SKM-1 treated with dmso at 0.1 percent for 144 hours (cell line): Measurements from ENCODE around the gene LPCAT1.
A peak's percentile ranks its signal among the peaks of the same experiment; 100 is the strongest.
"Not testable (repeated sequence)": the region's sequence is repeated elsewhere in the genome, so short reads cannot be mapped to it uniquely, and the experiment has no call there.

Source experiments
- DNase-seq: peaks from one replicate; lab custom pipeline; 2025; ENCODE audit not compliant: unreplicated experiment; lab: John Stamatoyannopoulos, UW

Gene LPCAT1

DNA sequence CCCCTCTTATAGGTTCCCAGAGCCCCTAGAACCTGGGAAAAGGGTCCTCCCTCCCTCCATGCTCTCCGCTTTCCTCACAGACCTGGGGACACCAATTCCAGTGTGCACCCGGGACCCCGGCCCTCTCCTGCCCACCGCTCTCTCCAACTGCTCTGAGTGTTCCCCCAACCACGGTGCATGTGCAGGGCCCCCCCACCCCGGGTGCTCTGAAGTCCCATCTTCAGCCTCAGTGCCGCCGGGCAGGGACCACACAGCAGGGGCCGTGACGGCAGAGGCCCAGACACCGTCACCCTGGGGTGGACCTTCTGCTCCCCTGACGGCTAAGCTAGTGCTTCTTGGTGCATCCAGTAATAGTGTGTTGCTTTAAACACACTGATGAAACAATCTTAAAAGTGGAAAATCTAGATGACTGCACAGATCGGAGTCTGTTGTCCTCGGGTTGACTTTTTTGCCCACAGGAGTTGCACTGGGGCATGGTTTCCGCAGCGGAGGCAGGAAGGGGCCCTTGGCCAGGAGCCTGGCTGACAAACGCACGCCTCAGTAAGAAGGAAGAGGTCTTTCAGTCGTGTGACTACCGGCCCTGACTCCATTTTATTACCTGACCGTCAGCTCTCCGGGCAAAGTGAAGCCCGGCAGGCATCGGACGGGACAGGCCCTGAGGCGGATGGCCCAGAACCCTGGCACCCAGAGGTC is 42.3 kb downstream of the LPCAT1 start:
- no peak for DNase-seq

DNA sequence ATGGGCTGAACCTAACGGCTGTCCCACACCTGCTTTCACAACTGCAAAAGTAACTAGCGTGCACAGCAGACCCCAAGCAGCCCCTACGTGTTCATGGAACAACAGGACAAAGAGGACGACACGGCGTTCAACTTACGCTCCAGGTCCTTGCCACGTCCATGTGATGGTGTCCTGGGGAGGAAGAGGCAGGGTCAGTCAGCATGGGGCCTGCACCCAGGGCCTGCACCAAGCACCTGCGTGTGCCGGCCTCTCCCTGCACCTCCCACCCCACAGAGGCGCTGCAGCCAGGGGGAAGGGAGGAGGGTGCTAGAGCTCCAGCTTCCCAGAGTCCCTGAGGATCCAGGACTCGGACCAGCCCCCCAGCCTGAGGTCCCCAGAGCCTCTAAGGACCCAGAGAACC is 43.0 kb downstream of the LPCAT1 start:
- no peak for DNase-seq

DNA sequence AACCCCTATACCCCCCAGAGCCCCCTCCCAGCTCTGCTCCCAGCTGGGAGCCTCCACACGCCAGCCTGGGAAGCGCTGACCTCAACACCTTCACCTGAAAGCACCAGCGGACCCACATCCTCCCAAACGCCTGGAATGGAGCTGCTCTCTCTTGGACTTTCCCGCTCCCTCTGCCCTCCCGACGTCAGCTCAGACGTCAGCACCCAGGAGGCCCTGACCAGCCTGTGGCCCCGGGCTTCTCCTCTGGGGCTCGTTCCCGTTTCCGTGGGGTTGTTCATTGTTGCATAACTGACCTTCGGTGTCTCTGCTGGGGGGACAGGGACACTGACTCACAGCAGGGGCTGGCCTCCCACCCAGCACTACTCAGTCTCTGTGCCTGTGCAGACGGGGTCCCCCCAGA is 43.5 kb downstream of the LPCAT1 start:
- DNase-seq: peak; percentile 19

DNA sequence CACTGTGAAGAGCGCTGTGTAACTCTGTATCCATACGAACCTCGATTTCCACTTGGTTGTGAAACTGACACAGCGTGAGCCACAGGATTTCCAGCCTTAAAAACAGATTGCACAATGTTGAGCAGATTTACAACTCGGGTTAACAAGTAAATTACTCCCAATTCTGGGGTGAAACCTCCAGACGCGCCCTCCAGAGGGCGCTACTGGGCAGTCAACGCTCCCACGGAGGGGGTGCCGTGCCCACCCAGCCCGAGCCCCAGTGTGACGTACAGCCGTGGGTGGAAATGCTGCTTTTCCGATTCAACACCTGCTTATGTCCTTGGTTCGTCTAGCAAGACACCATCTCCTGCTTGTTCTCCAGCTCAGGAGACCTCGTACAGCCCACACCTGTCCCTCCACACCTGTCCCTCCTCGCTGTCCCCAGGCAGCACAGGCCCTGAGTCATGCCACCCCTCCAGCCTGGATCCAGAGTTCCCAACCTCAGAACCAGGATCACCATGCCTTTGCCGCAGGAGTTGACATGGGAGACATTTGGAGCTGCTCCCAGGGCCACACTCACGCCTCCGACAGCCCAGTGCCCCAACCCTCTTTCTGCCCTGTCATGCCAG is 44.1 kb downstream of the LPCAT1 start:
- DNase-seq: peak; percentile 69

DNA sequence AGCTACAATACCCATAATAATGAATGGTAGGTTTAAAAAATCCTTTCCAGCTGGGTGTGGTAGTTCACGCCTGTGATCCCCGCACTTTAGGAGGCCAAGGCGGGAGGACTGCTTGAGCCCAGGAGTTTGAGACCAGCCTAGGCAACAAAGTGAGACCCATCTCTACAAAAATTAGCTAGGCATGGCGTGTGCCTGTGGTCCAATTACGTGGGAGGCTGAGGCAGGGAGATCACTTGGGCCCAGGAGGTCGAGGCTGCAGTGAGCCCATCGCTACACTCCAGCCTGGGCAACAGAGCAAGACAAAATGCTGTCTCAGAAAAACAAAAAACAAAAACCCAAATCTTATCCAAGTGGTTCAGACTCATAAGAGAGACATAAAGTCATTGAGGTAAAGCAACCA is 44.7 kb downstream of the LPCAT1 start:
- DNase-seq: no peak

DNA sequence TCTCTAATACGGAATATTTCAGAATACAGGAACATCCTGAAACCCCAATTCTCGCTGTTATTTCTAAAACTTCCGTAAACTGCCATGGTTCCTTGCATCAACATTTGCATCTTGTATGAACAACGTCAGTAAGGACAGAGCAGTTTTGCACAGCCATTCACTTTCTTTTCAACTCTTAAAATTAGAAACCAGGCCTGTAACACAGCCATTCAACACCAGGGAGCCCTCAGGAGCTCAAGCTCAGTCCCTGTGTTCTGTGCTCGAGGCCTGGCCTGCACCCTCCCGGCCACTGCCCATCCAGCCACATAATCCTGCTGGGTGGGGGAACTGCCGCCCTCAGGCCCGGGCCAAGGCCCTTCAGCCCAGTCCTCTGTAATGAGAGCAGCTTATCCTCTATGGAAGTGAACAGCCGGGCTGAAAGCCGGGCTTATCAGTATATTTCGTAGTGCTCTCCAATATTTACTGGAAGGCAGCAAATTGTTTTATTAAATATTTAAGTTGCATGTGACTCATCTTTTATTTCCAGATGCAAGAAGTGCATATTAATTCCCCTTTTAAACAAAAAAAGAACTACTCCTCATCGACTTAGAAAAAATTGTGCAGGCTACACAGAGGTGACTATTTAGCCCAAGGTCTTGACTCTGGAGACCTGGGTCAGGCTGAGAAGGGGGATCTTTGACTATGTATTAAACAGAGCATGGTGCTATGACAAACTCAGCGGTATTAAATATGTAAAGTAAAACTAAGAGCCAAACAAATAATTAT is 45.3 kb downstream of the LPCAT1 start:
- no peak for DNase-seq

DNA sequence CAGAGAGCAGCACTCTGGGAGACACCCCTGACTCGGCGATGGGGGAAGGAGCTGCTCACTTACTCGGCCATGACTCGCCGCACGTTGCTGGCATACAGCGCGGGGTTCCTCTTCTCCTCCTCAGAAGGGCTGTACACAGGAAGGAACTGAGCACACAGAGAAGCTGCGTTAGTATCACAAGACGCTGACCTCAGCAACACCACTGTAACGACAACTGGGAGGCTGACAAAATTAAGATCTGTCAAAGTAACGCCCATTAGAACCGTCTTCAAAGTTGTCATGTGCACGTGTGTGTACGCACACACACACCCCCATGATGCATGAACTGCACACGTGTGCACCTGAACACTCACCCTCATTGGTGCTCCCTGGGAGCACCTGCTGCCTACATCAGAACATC is 46.4 kb downstream of the LPCAT1 start:
- no peak for DNase-seq

DNA sequence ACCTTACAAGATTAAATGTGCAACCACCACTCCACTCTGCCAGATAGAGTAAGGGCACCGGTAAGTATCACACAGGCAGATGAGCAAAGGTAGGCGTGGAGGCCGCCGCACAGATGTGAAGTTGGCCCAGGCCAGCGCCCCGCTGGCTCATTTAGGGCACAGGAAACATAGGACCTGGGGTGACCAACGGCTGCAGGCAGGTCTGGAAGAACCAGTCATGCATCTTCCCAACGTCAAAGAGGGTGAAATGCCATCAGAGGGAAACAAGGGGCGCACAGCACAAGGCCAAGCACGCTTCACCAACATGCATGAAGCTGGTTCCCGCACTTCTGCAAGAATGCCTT is 46.8 kb downstream of the LPCAT1 start:
- DNase-seq: no peak

DNA sequence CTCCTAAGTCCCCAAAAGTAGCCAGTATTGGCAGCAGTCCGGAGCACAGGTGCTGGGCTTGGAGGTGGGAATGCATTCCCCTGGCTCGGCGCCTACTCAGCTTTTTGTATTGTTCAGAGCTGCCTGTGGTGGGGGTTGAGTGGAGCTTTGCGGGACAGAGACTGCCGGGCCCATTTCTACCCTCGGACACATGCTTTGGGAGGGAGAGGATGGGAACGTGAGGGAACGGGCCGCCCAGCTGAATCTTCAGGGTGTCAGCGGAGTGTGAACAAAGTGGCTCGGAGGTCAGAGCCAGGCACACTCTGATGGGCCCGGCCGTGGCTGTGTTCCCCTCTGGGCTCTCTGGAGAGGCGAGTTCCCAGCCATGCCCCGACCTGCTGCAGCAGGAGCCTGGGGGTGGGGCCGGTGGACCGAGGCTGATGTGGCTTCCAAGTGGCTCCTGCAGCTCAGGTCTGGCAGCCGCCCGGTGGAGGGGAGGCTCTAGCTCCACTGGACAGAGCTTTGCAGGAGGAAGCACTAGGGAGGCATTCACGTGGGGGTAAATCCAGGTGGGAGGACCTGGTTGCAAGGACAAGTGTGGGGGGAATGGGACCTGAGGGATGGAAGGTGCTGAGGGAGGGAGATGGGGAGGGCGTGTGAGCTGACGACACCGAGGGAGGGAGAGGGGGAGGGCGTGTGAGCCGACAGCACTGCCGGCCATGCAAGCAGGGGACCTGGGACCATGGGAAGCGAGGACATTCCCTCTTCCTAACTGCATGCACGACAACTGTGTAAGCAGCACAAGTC is 47.4 kb downstream of the LPCAT1 start:
- no peak for DNase-seq

DNA sequence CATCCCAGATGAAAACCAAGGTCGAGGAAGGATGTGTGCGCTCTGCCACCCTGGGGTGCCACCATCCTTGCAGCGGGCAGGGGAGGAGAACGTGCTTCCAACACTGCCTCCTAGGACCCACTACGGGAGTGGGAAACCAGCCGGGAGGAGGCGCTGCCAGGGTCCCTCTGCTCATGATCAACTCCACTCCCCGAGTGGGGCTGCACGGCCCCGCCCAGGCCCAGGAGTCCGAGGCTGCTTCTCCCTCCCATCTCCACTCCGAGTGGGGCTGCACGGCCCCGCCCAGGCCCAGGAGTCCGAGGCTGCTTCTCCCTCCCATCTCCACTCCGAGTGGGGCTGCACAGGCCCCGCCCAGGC is 48.2 kb downstream of the LPCAT1 start:
- not testable (repeated sequence) for DNase-seq

DNA sequence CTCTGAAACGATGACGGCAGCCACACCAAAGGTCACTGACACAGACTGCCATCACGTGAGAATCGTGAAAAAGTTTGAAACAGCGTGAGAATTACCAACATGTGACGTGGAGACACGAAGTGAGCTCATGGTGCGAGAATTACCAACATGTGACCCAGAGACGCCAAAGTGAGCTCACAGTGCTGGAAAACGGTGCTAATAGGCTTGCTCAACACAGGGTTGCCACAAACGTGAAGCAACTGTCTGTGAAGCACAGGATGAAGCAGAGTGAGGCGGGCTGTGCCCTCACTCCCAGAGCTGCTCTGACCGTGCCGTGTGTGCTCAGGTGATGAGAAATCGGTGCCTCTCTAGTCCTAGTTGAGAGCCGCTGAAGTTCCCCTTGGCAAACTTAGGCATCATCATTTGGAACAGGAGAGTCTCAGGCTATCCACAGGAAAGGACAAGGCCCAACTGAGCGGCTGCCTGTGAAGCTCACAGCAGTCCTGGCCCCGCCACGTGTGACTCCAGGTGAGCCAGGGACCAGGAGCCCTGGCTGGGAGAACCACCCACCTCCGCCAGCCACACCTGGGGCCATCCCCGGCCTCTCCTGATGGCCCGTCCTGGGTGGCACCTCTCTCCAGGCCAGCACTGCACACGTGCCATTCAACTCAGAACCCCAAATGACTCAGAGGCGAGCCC is 48.8 kb downstream of the LPCAT1 start:
- DNase-seq: no peak

DNA sequence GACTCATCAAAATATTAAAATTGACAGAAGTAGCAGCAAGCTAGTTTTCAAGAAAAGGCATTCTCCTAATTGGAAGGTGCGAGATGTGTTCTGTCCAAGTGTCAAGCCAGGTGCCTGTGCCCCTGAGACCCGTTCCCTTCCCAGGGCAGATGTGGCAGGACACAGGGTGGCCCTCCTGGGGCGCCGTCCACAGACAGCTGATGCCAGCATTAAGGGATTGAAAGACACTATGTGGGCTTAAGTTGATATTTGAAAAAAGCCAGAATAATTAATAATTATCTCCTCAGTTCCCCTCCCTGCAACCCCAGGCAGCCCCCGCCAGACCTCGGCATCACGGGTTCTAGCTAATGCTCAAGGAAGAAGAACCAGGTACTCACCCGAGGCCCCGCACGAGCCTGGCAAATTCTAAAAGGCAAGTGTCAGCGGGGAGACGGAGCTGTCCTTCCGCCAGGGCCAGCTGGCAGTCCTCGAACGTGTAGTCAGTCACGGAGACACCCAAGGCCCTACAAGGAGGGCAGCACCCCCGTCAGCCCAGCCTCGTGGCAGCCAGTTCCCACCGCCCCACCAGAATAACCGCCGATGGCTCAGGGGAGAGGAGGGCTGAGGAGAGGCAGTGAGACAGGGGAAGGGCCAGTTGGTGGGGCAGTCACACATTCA is 49.4 kb downstream of the LPCAT1 start:
- no peak for DNase-seq

DNA sequence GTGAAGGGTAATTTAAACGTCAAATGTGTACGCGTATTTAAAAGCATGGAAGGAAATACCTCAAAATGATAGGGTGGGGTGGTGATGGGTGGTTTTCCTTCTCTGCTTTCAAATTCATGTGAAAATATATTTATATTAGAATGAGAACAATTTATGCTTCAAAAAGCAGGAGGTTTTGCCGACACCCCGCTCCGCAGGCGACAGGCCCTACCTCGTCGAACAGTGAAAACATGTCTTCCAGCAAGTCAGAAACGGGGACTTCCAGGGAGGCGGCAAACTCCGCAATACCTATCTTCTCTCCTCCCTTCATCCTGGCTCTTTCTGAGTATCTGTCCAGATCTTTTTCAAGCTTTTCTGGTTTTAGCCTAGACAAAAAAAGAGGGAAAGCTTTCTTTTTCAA is 50.0 kb downstream of the LPCAT1 start:
- no peak for DNase-seq

DNA sequence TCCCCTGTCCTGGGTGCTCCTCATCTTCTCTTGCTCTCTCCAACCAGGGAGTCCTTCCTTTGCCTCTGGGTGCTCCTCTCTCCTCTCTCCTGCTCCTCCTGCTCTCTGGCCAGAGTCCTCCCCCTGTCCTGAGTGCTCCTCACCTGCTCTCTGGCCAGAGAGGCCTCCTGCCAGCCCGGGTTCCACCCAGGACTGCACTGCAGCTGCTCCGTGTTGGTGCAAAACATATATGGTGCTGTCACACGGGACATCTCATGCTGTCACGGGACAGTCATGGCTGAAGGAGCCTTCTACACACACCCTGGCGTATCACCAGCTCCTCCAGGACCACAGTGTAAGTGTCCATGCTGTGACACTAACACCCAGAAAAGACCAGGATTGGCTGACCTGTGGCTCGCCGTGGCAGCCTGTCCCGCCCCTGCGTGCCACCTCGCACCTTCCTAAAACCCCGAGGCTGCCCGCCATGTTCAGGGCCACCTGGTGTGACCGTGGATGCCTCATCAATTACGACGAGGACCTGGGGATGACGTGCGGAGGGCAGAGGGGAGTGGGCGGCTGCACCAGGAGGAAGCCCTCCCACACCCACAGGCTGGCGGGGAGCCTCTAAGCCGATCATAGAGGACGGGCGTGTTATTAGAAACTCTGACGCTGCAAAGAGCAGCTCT is 50.7 kb downstream of the LPCAT1 start:
- DNase-seq: no peak

DNA sequence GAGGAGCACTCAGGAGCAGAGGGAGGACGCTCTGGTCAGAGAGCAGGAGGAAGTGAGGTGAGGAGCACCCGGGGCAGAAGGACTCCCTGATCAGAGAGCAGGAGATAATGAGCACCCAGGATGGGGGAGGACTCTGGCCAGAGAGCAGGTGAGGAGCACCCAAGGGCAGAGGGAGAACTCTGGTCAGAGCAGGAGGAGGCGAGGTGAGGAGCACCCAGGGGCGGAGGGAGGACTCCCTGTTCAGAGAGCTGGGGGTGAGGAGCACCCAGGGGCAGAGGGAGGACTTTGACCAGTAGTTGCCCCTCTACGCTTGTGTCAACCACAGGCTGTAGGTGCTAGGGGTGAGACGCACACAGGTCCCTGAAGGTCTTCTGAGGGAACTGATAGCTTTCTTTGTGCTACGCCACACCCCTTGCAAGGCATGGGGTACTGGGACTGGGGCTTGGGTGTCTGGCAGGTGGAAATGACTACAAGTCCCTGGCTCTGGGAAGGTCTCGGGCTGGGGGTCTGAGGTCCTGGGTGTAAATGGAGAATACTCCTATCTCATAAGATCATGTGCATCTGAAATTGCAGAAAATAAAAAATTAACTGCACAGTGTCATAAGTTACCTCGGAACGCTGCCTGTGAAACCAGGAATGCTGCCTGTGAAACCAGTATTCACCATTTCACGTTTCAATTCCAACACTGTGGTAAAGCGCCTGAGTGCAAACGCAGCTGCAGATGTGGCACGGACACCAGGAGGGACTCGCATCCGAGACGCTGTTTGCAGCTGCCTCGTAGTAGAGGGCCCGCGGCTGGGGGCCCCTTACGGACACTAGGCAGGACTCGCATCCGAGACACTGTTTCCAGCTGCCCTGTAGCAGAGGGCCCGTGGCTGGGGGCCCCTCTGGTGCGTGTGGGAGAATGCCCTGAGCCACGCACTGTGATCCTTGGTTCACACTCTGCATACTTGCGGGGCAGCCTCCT is 51.5 kb downstream of the LPCAT1 start:
- DNase-seq: no peak

DNA sequence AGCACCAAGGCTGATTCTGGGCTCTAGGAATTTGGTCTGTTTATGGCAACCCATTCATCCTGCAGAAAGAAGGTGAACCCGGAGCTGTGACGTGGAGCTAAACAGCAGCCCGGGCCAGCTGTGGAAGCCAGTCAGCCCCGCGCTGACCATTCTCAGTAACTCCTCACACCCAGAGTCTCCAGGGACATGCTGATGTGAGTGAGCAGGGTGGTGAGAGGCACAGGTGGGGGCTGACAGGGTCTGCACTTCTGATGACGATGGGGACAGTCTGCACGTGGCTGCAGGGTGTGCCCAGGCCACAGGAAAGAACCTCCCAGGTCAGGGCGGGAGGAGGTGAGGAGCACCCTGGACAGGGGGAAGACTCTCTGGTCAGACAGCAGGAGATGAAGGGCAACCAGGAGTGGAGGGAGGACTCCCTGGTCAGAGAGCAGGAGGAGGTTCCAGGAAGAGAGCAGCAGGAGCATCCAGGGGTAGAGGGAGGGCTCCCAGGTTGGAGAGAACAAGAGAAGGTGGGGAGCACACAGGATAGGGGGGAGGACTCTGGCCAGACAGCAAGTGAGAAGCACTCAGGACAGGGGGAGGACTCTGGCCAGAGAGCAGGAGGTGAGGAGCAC is 52.4 kb downstream of the LPCAT1 start:
- DNase-seq: no peak

DNA sequence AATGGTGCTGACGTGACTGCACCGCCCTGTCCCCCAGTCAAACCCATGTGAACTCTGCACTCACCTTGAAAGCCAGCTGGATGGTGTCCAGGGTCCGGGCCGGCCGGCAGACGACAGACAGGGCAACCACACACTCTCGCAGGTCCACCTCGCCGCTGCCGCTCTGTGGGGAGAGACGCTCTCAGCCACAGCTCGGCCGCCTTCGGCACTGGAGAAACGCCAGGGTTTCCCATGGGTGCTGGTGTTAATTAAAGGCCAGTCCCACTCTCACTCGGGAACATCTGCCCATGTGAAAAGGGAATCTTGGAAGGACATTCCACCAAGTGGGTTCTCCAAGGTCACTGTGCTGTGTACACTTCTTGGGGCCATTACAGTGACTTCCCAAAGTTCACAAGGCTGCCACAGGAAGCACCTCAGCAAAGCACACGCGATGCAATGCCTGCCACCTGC is 53.0 kb downstream of the LPCAT1 start:
- no peak for DNase-seq
